ENCODE measurements around the gene ZNF213.
"Not testable (repeated sequence)": the region's sequence is repeated elsewhere in the genome, so short reads cannot be mapped to it uniquely, and the experiment has no call there.

ZNF213 gene

DNA sequence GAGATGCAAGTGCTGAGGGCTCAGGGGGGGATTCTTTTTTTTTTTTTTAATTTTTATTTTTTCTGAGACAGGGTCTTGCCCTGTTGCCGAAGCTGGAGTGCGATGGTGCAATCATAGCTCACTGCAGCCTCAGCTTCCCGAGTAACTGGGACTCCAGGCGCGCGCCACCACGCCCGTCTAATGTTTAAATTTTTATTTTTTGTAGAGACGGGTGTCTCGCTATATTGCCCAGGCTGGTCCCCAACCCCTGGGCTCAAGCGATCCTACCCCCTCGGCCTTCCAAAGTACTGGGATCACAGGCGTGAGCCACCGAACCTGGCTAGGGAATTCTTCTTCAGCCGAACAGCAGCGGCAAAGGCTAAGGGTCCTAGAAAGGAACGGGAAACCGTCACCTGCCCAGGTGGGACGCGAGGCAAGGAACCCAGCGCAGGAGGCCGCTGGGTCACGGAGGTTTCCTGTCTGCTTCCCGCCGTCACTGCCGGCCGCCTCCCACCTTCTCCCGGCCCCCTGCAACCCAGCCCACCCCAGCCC lies 39.9 kb downstream of the ZNF213 start:
- Histone ChIP-seq H3K27me3 (ENCODE audit: control insufficient read depth in 1 of 2, insufficient read depth in 2 of 2, low read length in 2 of 2) (peaks cover 59 to 77% of the 10 kb centered on the region in 2 donors), H3K27ac (ENCODE audit: low read length) (no peak overlapping the region), H3K36me3 (ENCODE audit: control insufficient read depth in 2 of 2, insufficient read depth in 2 of 2, low read length in 2 of 2) (no peaks in the 10 kb centered on the region), H3K9ac (ENCODE audit: low read length in 2 of 2) (no peak overlapping the region), H3K4me1 (ENCODE audit: control insufficient read depth, insufficient read depth, low read length) (peaks cover 10% of the 10 kb centered on the region), H3K9me3 (ENCODE audit: control insufficient read depth in 2 of 2, low read length in 2 of 2) (no peaks in the 10 kb centered on the region), H3K4me3 (ENCODE audit: low read length in 2 of 2) (no peak overlapping the region)

DNA sequence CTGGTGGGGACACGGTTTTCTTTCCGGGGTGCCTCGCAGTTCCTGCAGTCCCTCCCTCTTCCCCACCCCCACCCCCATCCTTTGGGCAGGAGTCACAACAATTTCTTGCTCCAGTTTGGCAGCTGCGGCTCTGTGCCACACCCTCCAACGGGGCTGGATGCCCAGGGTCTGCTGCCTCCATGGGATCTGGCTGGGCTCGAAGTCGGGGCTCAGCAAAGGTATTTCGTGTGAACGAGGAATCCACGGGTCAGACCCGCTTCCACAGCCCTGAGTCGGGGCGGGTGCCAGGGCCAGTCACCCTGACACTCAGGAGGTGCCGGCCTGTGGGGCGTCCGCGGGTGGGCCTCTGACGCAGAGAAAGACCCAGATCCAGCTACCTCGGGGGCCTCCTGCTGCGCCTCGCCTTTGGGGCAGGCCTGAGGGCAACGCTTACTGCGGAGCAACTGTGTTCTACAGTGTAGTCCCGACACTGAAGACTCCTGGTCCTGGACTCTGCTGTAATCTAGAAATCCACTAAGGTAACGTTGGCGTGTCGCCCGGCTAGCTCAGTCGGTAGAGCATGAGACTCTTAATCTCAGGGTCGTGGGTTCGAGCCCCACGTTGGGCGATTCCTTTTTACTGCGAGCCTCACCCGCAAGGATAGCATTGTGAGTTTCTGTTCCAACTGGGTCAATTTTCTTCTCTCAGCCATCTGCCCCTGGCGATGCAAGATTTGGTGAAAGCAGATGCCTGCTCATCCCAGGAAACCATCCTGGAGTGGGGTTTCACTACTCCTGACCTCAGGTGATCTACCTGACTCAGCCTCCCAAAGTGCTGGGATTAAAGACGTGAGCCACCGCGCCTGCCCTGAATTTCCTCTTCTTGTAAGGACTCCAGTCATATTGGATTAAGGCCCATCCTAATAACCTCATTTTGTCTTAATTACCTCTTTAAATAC lies 40.6 kb downstream of the ZNF213 start:
- Histone ChIP-seq H3K4me3 (ENCODE audit: low read length in 2 of 2) (no peak overlapping the region), H3K36me3 (ENCODE audit: control insufficient read depth in 2 of 2, insufficient read depth in 2 of 2, low read length in 2 of 2) (no peaks in the 10 kb centered on the region), H3K9ac (ENCODE audit: low read length in 2 of 2) (no peak overlapping the region), H3K9me3 (ENCODE audit: control insufficient read depth in 2 of 2, low read length in 2 of 2) (no peaks in the 10 kb centered on the region), H3K27me3 (ENCODE audit: control insufficient read depth in 1 of 2, insufficient read depth in 2 of 2, low read length in 2 of 2) (peaks cover 60 to 79% of the 10 kb centered on the region in 2 donors), H3K4me1 (ENCODE audit: control insufficient read depth, insufficient read depth, low read length) (peaks cover 10% of the 10 kb centered on the region), H3K27ac (ENCODE audit: low read length) (no peak overlapping the region)

DNA sequence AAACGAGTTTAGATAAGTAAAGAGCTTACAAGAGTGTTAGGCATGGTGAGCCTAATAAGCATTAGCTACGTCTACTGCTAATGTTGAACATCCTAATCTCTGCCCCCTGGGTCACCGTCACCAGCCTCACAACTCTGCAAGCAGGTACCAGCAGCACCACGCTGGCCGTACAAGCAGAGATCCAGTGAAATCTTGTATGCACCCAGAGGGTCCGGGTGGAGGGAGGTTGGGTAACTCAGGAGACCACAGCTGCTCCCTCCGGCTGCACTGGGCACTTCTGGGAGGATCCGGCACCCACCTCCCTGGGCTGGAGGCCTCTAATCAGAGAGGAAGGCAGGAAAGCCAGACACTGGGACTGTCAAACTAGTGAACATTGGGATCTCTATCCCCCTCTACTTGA lies 44.8 kb downstream of the ZNF213 start:
- H3K27me3 ChIP-seq (ENCODE audit: control insufficient read depth in 1 of 2, insufficient read depth in 2 of 2, low read length in 2 of 2): peaks cover 67 to 82% of the 10 kb centered on the region in 2 donors
- H3K9ac ChIP-seq (ENCODE audit: low read length in 2 of 2): no peak overlapping the region

GRCh38 chr16:3180445-3180878 lies 45.6 kb downstream of the ZNF213 start:
- H3K27ac ChIP-seq (ENCODE audit: low read length): no peak overlapping the region
- H3K4me3 ChIP-seq (ENCODE audit: low read length in 2 of 2): no peak overlapping the region
- peaks cover 61 to 74% of the 10 kb centered on the region in 2 donors for H3K27me3 ChIP-seq (ENCODE audit: control insufficient read depth in 1 of 2, insufficient read depth in 2 of 2, low read length in 2 of 2)
- H3K36me3 ChIP-seq (ENCODE audit: control insufficient read depth in 2 of 2, insufficient read depth in 2 of 2, low read length in 2 of 2): no peaks in the 10 kb centered on the region
- H3K9ac ChIP-seq (ENCODE audit: low read length in 2 of 2): no peak overlapping the region
- peaks cover 10% of the 10 kb centered on the region for H3K4me1 ChIP-seq (ENCODE audit: control insufficient read depth, insufficient read depth, low read length)
- H3K9me3 ChIP-seq (ENCODE audit: control insufficient read depth in 2 of 2, low read length in 2 of 2): no peaks in the 10 kb centered on the region

More for the DNA sequence above, 44.8 kb downstream of the ZNF213 start:
- Histone ChIP-seq H3K36me3 (ENCODE audit: control insufficient read depth in 2 of 2, insufficient read depth in 2 of 2, low read length in 2 of 2) (no peaks in the 10 kb centered on the region), H3K4me1 (ENCODE audit: control insufficient read depth, insufficient read depth, low read length) (peaks cover 10% of the 10 kb centered on the region), H3K4me3 (ENCODE audit: low read length in 2 of 2) (no peak overlapping the region), H3K9me3 (ENCODE audit: control insufficient read depth in 2 of 2, low read length in 2 of 2) (no peaks in the 10 kb centered on the region), H3K27ac (ENCODE audit: low read length) (no peak overlapping the region)

DNA sequence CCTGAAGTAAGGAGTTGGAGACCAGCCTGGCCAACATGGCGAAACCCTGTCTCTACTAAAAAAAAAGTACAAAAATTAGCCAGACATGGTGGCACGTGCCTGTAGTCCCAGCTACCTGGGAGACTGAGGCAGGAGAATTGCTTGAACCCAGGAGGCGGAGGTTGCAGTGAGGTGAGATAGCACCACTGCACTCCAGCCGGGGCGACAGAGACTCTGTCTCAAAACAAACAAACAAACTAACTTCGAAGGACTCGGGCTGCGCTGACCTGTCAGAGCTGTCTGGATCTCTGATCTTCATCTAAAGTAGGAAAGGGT lies 47.4 kb downstream of the ZNF213 start:
- not testable (repeated sequence) for H3K4me1 ChIP-seq (ENCODE audit: control insufficient read depth, insufficient read depth, low read length); H3K36me3 ChIP-seq (ENCODE audit: control insufficient read depth in 2 of 2, insufficient read depth in 2 of 2, low read length in 2 of 2); H3K9me3 ChIP-seq (ENCODE audit: control insufficient read depth in 2 of 2, low read length in 2 of 2); H3K27ac ChIP-seq (ENCODE audit: low read length); H3K9ac ChIP-seq (ENCODE audit: low read length in 2 of 2)
- peak overlapping the region in 1 of 2 donors; percentile 22 for H3K4me3 ChIP-seq (ENCODE audit: low read length in 2 of 2)
- peaks cover 65 to 72% of the 10 kb centered on the region in 2 donors for H3K27me3 ChIP-seq (ENCODE audit: control insufficient read depth in 1 of 2, insufficient read depth in 2 of 2, low read length in 2 of 2)

DNA sequence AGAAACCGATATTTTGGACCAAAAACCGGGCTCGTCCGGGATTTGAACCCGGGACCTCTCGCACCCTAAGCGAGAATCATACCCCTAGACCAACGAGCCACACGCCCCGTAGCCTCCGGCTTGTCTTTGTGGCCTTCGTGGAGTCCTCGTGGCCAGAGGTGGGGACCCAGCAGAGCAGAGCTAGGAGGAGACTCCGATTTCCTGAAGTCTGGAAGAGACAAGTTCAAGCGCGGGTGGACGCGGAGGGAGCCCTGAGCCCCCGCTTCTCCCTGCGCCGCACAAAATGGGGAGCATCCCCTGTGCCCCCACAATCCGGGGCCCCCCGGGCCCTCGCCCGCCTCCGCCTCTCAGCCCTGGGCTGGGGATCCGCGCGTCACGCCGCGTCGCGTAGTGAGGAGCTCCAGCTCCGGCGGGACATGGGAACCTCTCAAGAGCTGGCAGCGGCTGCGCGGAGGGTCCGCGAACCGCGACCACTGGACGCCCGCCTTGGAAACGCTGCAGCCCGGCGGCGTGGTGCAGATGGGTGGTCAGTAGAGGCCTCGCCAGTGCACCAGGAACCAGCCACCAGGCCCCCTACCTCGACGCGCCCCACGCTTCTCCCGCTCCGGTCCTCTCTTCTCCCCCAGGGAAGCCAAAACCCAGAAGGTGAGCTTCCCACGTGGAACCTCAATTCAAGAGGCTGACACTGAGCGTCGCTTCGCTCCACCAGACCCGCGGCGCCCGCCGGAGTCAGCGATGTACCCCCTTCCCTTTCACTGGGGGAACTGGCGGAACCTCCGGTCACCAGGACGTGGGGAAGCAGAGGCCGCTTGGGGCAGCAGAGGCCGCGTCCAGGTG lies 48.0 kb downstream of the ZNF213 start:
- Histone ChIP-seq H3K4me1 (ENCODE audit: control insufficient read depth, insufficient read depth, low read length) (peaks cover 10% of the 10 kb centered on the region), H3K27ac (ENCODE audit: low read length) (no peak overlapping the region), H3K9me3 (ENCODE audit: control insufficient read depth in 2 of 2, low read length in 2 of 2) (no peaks in the 10 kb centered on the region), H3K4me3 (ENCODE audit: low read length in 2 of 2) (peak overlapping the region in 1 of 2 donors; percentile 22), H3K27me3 (ENCODE audit: control insufficient read depth in 1 of 2, insufficient read depth in 2 of 2, low read length in 2 of 2) (peaks cover 66 to 75% of the 10 kb centered on the region in 2 donors), H3K9ac (ENCODE audit: low read length in 2 of 2) (no peak overlapping the region), H3K36me3 (ENCODE audit: control insufficient read depth in 2 of 2, insufficient read depth in 2 of 2, low read length in 2 of 2) (no peaks in the 10 kb centered on the region)

- Histone ChIP-seq H3K27ac (ENCODE audit: low read length) (no peak overlapping the region), H3K9me3 (ENCODE audit: control insufficient read depth in 2 of 2, low read length in 2 of 2) (no peaks in the 10 kb centered on the region), H3K27me3 (ENCODE audit: control insufficient read depth in 1 of 2, insufficient read depth in 2 of 2, low read length in 2 of 2) (peaks cover 72 to 78% of the 10 kb centered on the region in 2 donors), H3K4me3 (ENCODE audit: low read length in 2 of 2) (peak overlapping the region in 1 of 2 donors; percentile 22), H3K36me3 (ENCODE audit: control insufficient read depth in 2 of 2, insufficient read depth in 2 of 2, low read length in 2 of 2) (no peaks in the 10 kb centered on the region), H3K9ac (ENCODE audit: low read length in 2 of 2) (no peak overlapping the region), H3K4me1 (ENCODE audit: control insufficient read depth, insufficient read depth, low read length) (peaks cover 12% of the 10 kb centered on the region)
Observed at GRCh38 chr16:3183445-3184139, 48.8 kb downstream of the ZNF213 start.

DNA sequence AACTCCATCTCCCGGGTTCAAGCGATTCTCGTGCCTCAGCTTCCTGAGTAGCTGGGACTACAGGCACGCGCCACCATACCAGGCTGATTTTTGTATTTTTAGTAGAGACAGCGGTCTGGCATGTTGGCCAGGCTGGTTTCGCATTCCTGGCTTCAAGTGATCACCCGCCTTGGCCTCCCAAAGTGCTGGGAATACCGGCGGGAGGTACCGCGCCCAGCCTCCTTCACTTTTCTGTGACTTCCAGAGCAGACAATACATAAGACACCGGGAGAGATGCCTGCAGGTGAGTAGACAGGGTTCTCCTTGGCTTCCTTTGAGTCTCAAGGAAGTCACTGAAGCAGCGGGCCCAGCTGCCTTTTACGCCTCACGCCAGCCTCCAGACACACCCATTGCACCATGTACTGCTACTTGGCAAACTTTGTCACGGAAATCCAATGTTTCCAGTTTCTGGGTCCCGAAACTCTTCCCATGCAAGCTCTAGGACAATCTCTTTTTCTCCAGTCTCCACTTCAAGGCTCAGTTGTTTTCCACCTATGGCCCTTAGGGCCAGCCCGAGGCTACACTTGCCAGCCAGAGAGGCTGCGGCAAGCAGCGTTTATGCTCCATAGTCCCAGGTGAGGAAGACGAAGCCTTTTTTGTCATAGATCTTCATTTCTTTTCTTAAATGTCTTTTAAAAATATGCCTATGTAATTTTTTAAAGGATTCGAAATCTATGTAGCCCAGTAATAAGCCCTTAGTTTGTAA lies 52.3 kb downstream of the ZNF213 start:
- peaks cover 78 to 82% of the 10 kb centered on the region in 2 donors for H3K27me3 ChIP-seq (ENCODE audit: control insufficient read depth in 1 of 2, insufficient read depth in 2 of 2, low read length in 2 of 2)
- H3K9ac ChIP-seq (ENCODE audit: low read length in 2 of 2): no peak overlapping the region
- H3K4me1 ChIP-seq (ENCODE audit: control insufficient read depth, insufficient read depth, low read length): peaks cover 25% of the 10 kb centered on the region
- no peaks in the 10 kb centered on the region for H3K36me3 ChIP-seq (ENCODE audit: control insufficient read depth in 2 of 2, insufficient read depth in 2 of 2, low read length in 2 of 2)
- no peak overlapping the region for H3K4me3 ChIP-seq (ENCODE audit: low read length in 2 of 2)
- H3K27ac ChIP-seq (ENCODE audit: low read length): no peak overlapping the region
- H3K9me3 ChIP-seq (ENCODE audit: control insufficient read depth in 2 of 2, low read length in 2 of 2): no peaks in the 10 kb centered on the region

- Histone ChIP-seq H3K4me3 (ENCODE audit: low read length in 2 of 2) (peak within 1 kb of the TSS in 1 of 2 donors; percentile 15), H3K9me3 (ENCODE audit: control insufficient read depth in 2 of 2, low read length in 2 of 2) (no peaks in the 10 kb centered on the region), H3K27ac (ENCODE audit: low read length) (no peak within 1 kb of the TSS), H3K4me1 (ENCODE audit: control insufficient read depth, insufficient read depth, low read length) (peaks cover 22% of the 10 kb centered on the region), H3K9ac (ENCODE audit: low read length in 2 of 2) (no peak within 1 kb of the TSS), H3K27me3 (ENCODE audit: control insufficient read depth in 1 of 2, insufficient read depth in 2 of 2, low read length in 2 of 2) (peaks cover 75 to 82% of the 10 kb centered on the region in 2 donors), H3K36me3 (ENCODE audit: control insufficient read depth in 2 of 2, insufficient read depth in 2 of 2, low read length in 2 of 2) (no peaks in the 10 kb centered on the region)
Observed at GRCh38 chr16:3187798-3188674, 53.2 kb downstream of the ZNF213 start, which contains the start of gene OR1F1. Gene OR1F1, plus strand, starts transcription at chr16:3188204.

Measured in stomach smooth muscle (tissue), 2 donors.